ENCODE data around the gene SERTAD1.

SERTAD1 gene

DNA sequence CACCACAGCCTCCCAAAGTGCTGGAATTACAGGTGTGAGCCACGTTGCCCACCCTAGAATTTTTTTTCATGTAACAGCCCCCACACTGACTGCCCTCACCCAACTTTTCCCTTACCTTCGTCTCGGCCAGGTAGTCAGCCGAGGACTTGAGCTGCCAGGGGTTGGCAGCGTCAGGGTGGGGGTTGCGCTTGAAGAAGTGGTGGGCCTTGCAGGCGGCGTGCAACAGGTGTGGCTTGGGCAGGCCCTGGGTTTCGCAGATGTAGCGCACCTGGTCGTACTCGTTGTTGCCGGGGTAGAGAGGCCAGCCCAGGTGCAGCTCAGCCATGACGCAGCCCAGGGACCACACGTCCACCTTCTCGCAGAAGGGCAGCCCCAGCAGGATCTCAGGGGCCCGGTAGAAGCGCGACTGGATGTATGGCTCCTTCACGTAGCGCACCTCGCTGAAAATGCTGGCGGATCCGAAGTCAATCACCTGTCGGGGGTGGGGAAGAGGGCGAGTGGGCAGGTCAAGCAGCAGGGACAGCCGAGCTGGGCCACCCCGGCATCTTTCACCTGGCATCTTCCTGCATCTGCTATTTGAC is 42.0 kb downstream of the SERTAD1 start:
- Histone ChIP-seq H3K27ac (ENCODE audit: low read length) (no peak overlapping the region), H3K4me3 (ENCODE audit: low read depth in 1 of 2, low read length in 2 of 2) (no peak overlapping the region), H3K9me3 (ENCODE audit: control insufficient read depth in 1 of 2, low read length in 2 of 2) (no peaks in the 10 kb centered on the region), H3K36me3 (ENCODE audit: control insufficient read depth in 1 of 2, insufficient read depth in 2 of 2, low read length in 2 of 2) (peaks cover 3 to 14% of the 10 kb centered on the region in 2 donors), H3K27me3 (ENCODE audit: low read depth, low read length) (no peaks in the 10 kb centered on the region), H3K4me1 (ENCODE audit: control insufficient read depth in 1 of 2, insufficient read depth in 2 of 2, low read length in 2 of 2) (no peaks in the 10 kb centered on the region)

DNA sequence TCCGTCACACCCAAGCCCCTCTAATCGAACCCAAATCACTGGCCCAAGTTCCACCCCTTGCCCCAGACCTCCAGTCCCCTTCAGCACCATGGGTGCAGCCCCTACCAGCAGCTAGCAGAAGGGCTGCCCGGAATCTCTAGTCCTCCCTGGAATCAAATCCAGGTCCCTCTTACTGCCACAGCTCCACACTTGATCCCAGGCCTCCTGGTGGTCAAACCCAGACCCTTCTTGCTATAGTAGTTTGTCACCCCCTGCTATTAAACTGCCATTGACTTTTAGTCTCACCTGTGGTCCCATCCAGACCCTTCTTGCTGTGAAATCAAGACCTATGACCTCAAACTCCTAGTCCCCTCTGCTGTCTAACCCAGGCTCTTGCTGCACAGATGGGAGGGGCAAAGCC is 44.5 kb downstream of the SERTAD1 start:
- H3K9me3 ChIP-seq (ENCODE audit: control insufficient read depth in 1 of 2, low read length in 2 of 2) = no peaks in the 10 kb centered on the region
- peaks cover 10 to 37% of the 10 kb centered on the region in 2 donors for H3K36me3 ChIP-seq (ENCODE audit: control insufficient read depth in 1 of 2, insufficient read depth in 2 of 2, low read length in 2 of 2)
- H3K27ac ChIP-seq (ENCODE audit: low read length) = no peak overlapping the region
- no peaks in the 10 kb centered on the region for H3K27me3 ChIP-seq (ENCODE audit: low read depth, low read length)
- H3K4me1 ChIP-seq (ENCODE audit: control insufficient read depth in 1 of 2, insufficient read depth in 2 of 2, low read length in 2 of 2) = no peaks in the 10 kb centered on the region
- no peak overlapping the region for H3K4me3 ChIP-seq (ENCODE audit: low read depth in 1 of 2, low read length in 2 of 2)

DNA sequence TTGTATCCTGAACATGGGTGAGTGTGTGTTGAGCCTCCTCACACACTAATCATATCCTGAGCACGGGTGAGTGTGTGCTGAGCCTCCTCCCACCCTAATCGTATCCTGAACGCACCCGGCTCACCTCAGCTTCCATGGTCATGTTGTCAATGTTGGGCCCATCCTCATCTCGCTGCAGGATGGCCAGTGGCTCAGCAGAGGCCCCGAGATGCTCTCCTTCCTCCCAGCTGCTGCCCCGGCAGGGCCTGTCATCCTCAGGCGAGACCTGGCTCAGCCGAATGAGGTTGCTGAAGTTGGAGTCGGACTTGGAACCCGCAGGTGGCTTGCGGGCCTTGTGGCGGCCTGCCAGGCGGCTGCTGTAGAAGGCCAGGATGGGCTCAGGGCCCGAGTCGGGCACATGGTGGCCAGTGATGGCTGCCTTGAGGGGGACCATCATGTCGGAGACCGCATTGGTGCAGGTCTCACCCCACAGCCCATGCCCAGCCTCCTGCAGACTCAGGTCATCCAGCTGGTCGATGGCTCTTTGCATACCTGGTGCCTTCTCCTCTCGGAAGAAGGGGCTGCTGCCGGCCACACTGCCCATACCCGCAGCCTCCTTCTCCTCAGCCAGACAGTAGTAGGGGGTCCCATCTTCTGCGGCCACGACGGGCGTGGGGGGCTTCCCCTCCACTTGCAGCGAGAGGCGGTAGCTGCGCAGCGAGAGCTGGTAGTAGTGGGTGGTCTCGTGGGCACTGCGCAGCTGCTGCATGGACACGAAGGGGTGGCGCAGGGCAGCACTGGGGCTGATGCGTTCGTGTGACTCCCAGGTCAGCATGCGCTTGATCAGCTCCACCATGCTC is 45.4 kb downstream of the SERTAD1 start:
- Histone ChIP-seq H3K27me3 (ENCODE audit: low read depth, low read length) (no peaks in the 10 kb centered on the region), H3K36me3 (ENCODE audit: control insufficient read depth in 1 of 2, insufficient read depth in 2 of 2, low read length in 2 of 2) (peaks cover 10 to 38% of the 10 kb centered on the region in 2 donors), H3K4me3 (ENCODE audit: low read depth in 1 of 2, low read length in 2 of 2) (no peak overlapping the region), H3K27ac (ENCODE audit: low read length) (no peak overlapping the region), H3K9me3 (ENCODE audit: control insufficient read depth in 1 of 2, low read length in 2 of 2) (no peaks in the 10 kb centered on the region), H3K4me1 (ENCODE audit: control insufficient read depth in 1 of 2, insufficient read depth in 2 of 2, low read length in 2 of 2) (no peaks in the 10 kb centered on the region)

DNA sequence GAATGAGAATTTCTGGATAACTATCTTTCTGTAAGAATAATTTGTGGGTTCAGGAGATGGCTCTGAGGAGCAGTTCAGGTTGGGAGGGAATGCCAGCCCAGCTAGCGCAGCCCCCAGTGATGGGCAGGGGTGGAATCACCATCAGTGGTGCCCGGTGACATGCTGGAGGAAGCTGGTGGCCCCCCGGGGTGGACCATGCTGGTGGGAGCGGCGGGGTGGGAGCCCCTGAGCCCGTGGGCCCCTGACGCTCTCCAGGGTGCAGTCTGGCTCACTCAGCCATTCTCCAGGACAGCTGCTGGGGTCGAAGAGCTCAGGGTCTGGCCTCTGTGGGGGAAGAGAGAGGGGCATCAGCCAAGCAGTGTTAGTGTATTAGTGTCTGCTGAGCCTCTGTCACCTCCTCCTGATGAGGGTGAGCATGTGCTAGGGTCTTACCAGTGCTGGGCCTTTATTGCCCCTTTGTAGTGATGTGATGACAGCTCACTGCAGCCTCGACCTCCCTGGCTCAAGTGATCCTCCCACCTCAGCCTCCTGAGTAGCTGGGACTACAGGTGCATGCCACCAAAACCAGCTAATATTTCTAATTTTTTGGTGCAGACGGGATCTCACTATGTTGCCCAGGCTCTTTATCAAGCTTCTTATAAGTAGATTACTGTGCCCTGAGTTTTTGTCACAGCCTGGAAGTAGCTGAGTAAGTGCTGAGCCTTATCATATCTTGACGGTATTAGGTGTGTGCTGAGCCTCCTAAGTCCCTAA is 46.2 kb downstream of the SERTAD1 start:
- Histone ChIP-seq H3K36me3 (ENCODE audit: control insufficient read depth in 1 of 2, insufficient read depth in 2 of 2, low read length in 2 of 2) (peaks cover 14 to 44% of the 10 kb centered on the region in 2 donors), H3K27ac (ENCODE audit: low read length) (no peak overlapping the region), H3K27me3 (ENCODE audit: low read depth, low read length) (no peaks in the 10 kb centered on the region), H3K4me1 (ENCODE audit: control insufficient read depth in 1 of 2, insufficient read depth in 2 of 2, low read length in 2 of 2) (no peaks in the 10 kb centered on the region), H3K9me3 (ENCODE audit: control insufficient read depth in 1 of 2, low read length in 2 of 2) (no peaks in the 10 kb centered on the region), H3K4me3 (ENCODE audit: low read depth in 1 of 2, low read length in 2 of 2) (no peak overlapping the region)

DNA sequence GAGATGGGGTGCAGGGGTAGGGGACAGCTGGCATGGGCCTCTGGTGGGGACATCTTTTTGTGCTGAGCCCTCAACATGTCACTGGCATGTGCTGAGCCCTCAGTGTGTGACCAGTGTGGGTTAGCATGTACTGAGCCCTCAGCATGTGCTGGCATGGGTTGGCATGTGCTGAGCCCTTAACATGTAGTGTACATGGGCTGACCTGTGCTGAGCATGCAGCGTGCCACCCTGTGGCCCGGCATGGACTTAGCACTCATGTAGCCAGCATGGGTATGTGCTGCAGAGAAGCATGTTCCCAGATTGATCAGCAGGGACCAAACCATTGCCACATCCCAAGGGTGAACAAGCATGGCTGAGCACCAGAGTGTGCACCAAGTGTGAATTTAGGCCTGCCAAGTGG is 47.3 kb downstream of the SERTAD1 start:
- H3K27ac ChIP-seq (ENCODE audit: low read length) = no peak overlapping the region
- H3K4me1 ChIP-seq (ENCODE audit: control insufficient read depth in 1 of 2, insufficient read depth in 2 of 2, low read length in 2 of 2) = no peaks in the 10 kb centered on the region
- H3K4me3 ChIP-seq (ENCODE audit: low read depth in 1 of 2, low read length in 2 of 2) = no peak overlapping the region
- peaks cover 22 to 55% of the 10 kb centered on the region in 2 donors for H3K36me3 ChIP-seq (ENCODE audit: control insufficient read depth in 1 of 2, insufficient read depth in 2 of 2, low read length in 2 of 2)
- H3K27me3 ChIP-seq (ENCODE audit: low read depth, low read length) = no peaks in the 10 kb centered on the region
- H3K9me3 ChIP-seq (ENCODE audit: control insufficient read depth in 1 of 2, low read length in 2 of 2) = no peaks in the 10 kb centered on the region

DNA sequence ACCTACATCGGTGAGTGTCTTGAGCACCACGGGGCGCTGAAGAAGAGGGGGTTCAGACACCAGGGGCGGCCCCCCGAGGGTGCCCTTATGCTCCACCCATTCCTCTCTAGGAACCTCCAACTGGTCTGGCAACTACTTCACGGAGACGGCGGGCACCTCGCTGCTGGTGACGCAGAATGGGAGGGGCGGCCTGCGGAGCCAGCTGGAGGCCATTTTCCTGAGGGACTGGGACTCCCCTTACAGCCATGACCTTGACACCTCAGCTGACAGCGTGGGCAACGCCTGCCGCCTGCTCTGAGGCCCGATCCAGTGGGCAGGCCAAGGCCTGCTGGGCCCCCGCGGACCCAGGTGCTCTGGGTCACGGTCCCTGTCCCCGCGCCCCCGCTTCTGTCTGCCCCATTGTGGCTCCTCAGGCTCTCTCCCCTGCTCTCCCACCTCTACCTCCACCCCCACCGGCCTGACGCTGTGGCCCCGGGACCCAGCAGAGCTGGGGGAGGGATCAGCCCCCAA is 47.9 kb downstream of the SERTAD1 start:
- Histone ChIP-seq H3K27me3 (ENCODE audit: low read depth, low read length) (no peaks in the 10 kb centered on the region), H3K27ac (ENCODE audit: low read length) (no peak overlapping the region), H3K4me1 (ENCODE audit: control insufficient read depth in 1 of 2, insufficient read depth in 2 of 2, low read length in 2 of 2) (no peaks in the 10 kb centered on the region), H3K4me3 (ENCODE audit: low read depth in 1 of 2, low read length in 2 of 2) (no peak overlapping the region), H3K9me3 (ENCODE audit: control insufficient read depth in 1 of 2, low read length in 2 of 2) (no peaks in the 10 kb centered on the region), H3K36me3 (ENCODE audit: control insufficient read depth in 1 of 2, insufficient read depth in 2 of 2, low read length in 2 of 2) (peaks cover 22 to 61% of the 10 kb centered on the region in 2 donors)

DNA sequence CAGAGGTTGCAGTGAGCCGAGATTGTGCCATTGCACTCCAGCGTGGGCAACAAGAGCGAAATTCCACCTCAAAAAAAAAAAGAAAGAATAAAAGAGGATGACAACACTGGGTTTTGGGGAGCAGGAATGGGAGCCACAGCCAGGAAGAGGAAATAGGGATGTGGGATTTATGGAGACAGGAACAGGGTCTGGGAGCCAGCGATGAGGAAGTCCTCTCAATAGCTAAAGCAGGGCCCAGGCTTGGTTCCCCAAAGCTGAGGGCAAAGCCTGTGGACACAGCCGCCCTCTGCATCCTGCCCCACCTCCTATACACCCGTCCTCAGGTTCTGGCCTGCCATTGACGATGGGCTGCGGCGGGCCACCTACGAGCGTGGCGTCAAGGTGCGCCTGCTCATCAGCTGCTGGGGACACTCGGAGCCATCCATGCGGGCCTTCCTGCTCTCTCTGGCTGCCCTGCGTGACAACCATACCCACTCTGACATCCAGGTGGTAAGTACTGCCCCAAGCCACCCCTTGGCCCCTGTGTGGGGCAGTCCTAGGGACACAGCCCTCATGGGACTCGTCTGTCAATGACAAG is 49.4 kb downstream of the SERTAD1 start:
- Histone ChIP-seq H3K27ac (ENCODE audit: low read length) (no peak overlapping the region), H3K27me3 (ENCODE audit: low read depth, low read length) (no peaks in the 10 kb centered on the region), H3K36me3 (ENCODE audit: control insufficient read depth in 1 of 2, insufficient read depth in 2 of 2, low read length in 2 of 2) (peaks cover 26 to 76% of the 10 kb centered on the region in 2 donors), H3K4me1 (ENCODE audit: control insufficient read depth in 1 of 2, insufficient read depth in 2 of 2, low read length in 2 of 2) (no peaks in the 10 kb centered on the region), H3K4me3 (ENCODE audit: low read depth in 1 of 2, low read length in 2 of 2) (no peak overlapping the region), H3K9me3 (ENCODE audit: control insufficient read depth in 1 of 2, low read length in 2 of 2) (no peaks in the 10 kb centered on the region)

DNA sequence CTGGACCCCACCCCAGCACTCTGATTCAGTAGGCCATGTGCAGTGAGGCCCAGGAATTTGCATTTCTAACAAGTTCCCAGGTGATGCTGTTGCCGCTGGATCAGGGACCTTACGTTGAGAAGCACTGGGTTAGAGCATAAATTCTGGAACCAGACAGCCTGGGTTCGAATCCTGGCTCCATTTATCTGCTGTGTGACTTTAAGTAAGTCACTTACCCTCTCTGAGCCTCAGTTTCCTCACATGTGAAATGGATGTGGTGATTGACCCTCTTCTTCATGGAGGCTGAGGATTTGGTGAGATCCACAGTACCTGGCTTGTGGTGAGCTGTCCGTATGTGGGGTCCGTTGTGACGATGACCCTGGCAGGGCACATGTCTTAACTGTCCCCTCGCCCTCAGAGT is 51.7 kb downstream of the SERTAD1 start:
- no peak overlapping the region for H3K27ac ChIP-seq (ENCODE audit: low read length)
- H3K4me3 ChIP-seq (ENCODE audit: low read depth in 1 of 2, low read length in 2 of 2) = no peak overlapping the region
- peaks cover 32 to 85% of the 10 kb centered on the region in 2 donors for H3K36me3 ChIP-seq (ENCODE audit: control insufficient read depth in 1 of 2, insufficient read depth in 2 of 2, low read length in 2 of 2)
- no peaks in the 10 kb centered on the region for H3K9me3 ChIP-seq (ENCODE audit: control insufficient read depth in 1 of 2, low read length in 2 of 2)
- no peaks in the 10 kb centered on the region for H3K27me3 ChIP-seq (ENCODE audit: low read depth, low read length)
- H3K4me1 ChIP-seq (ENCODE audit: control insufficient read depth in 1 of 2, insufficient read depth in 2 of 2, low read length in 2 of 2) = no peaks in the 10 kb centered on the region

DNA sequence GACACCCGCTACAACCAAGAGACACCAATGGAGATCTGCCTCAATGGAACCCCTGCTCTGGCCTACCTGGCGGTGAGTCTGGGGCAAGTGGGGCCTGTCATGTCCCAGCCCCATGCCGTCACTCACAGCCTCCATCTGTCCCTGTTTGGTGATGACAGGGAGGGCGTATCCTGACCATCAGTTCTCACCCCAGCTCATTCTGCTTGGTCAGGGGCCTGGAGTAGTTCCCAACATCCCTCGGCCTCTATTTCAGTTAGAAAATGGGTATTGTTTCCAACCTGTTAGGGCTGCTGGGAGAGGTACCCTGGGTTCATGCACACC is 54.0 kb downstream of the SERTAD1 start:
- H3K4me1 ChIP-seq (ENCODE audit: control insufficient read depth in 1 of 2, insufficient read depth in 2 of 2, low read length in 2 of 2) = peaks cover 0 to 4% of the 10 kb centered on the region in 2 donors
- no peak overlapping the region for H3K27ac ChIP-seq (ENCODE audit: low read length)
- peaks cover 33 to 84% of the 10 kb centered on the region in 2 donors for H3K36me3 ChIP-seq (ENCODE audit: control insufficient read depth in 1 of 2, insufficient read depth in 2 of 2, low read length in 2 of 2)
- H3K9me3 ChIP-seq (ENCODE audit: control insufficient read depth in 1 of 2, low read length in 2 of 2) = no peaks in the 10 kb centered on the region
- H3K27me3 ChIP-seq (ENCODE audit: low read depth, low read length) = no peaks in the 10 kb centered on the region
- H3K4me3 ChIP-seq (ENCODE audit: low read depth in 1 of 2, low read length in 2 of 2) = no peak overlapping the region

All from muscle layer of duodenum (tissue), 2 donors.